Activated CD4-positive, alpha-beta T cell treated with anti-CD3 and anti-CD28 coated beads, Interleukin-2, amount 10 ng/mL, durations not matched to agents 24 days and 14 days (primary cell): ENCODE data around the gene SH2D3A. TPM values are rescaled to one million over a fixed set of nuclear protein-coding genes. Genes with fewer than 3 reads are reported as not detected.
A peak's percentile ranks its signal among the peaks of the same experiment; 100 is the strongest.

Source experiments
- DNase-seq: peaks from one replicate; pipeline ENCODE4 v3.0.0; 2022
- H3K27ac Mint-ChIP-seq: one replicate; pipeline ENCODE4 v1.8.0; 2022; ENCODE audit warnings: mild to moderate bottlenecking, mixed read lengths
- H3K27me3 Mint-ChIP-seq: one replicate; pipeline ENCODE4 v1.8.0; 2022; ENCODE audit warnings: mixed read lengths
- H3K36me3 Mint-ChIP-seq: one replicate; pipeline ENCODE4 v1.8.0; 2022; ENCODE audit warnings: low read depth, mild to moderate bottlenecking, mixed read lengths
- H3K4me1 Mint-ChIP-seq: one replicate; pipeline ENCODE4 v1.8.0; 2021; ENCODE audit warnings: mixed read lengths
- H3K4me3 Mint-ChIP-seq: one replicate; pipeline ENCODE4 v1.8.0; 2022; ENCODE audit warnings: mild to moderate bottlenecking, moderate library complexity, mixed read lengths
- H3K9me3 Mint-ChIP-seq: one replicate; pipeline ENCODE4 v1.8.0; 2021; ENCODE audit warnings: mixed read lengths
- intact Hi-C: fragments of 100-400 bp; cut with micrococcal nuclease; formaldehyde crosslinking; loops from one replicate; pipeline ENCODE4 v1.15.1; 2023
- total RNA-seq: library from RNA; stranded (reverse); gene quantifications from 2 replicates; pipeline ENCODE4 v1.2.3, GENCODE V29; 2022

The SH2D3A gene
- total RNA-seq, 1 donor from 2014 or later: 11.0 TPM

- no peak overlapping the region for H3K27ac Mint-ChIP-seq
- DNase-seq: no peak
- peaks cover 36% of the 10 kb centered on the region for H3K4me1 Mint-ChIP-seq
- intact Hi-C loops: no loop called here
- no peaks in the 10 kb centered on the region for H3K27me3 Mint-ChIP-seq
- H3K4me3 Mint-ChIP-seq: no peak overlapping the region
- H3K36me3 Mint-ChIP-seq: no peaks in the 10 kb centered on the region
- no peaks in the 10 kb centered on the region for H3K9me3 Mint-ChIP-seq
These were observed 45.5 kb downstream of the SH2D3A start for GRCh38 chr19:6721773-6722172.

GRCh38 chr19:6721138-6721474, 46.1 kb downstream of the SH2D3A start:
- intact Hi-C loops: no loop called here

GRCh38 chr19:6720369-6721137, 46.7 kb downstream of the SH2D3A start, which contains the start of gene C3:
C3 (minus strand) TSS chr19:6720650; CDS start chr19:6720589, 61 bp downstream.
- Mint-ChIP-seq H3K36me3 (no peaks in the 10 kb centered on the region), H3K4me3 (no peak within 1 kb of the TSS), H3K27ac (peak within 1 kb of the TSS; percentile 4), H3K9me3 (no peaks in the 10 kb centered on the region), H3K4me1 (peaks cover 36% of the 10 kb centered on the region), H3K27me3 (peaks cover 3% of the 10 kb centered on the region)
- intact Hi-C loops: no loop called here
- no peak for DNase-seq

More at GRCh38 chr19:6721138-6721474, 46.1 kb downstream of the SH2D3A start:
- Mint-ChIP-seq H3K36me3 (no peaks in the 10 kb centered on the region), H3K4me1 (peaks cover 36% of the 10 kb centered on the region), H3K4me3 (no peak overlapping the region), H3K27ac (no peak overlapping the region), H3K27me3 (peaks cover 3% of the 10 kb centered on the region), H3K9me3 (no peaks in the 10 kb centered on the region)
- no peak for DNase-seq

- Mint-ChIP-seq H3K9me3 (no peaks in the 10 kb centered on the region), H3K4me3 (no peak overlapping the region), H3K27me3 (peaks cover 3% of the 10 kb centered on the region), H3K36me3 (no peaks in the 10 kb centered on the region), H3K27ac (peak overlapping the region; percentile 4), H3K4me1 (peaks cover 36% of the 10 kb centered on the region)
- intact Hi-C loops: loop anchor here (5.0 kb wide), 1 partner anchor 78 kb away; no protein-coding TSS in a partner anchor
- DNase-seq: no peak
These were observed 47.3 kb downstream of the SH2D3A start for GRCh38 chr19:6719992-6720368.

GRCh38 chr19:6719540-6719861, 47.7 kb downstream of the SH2D3A start:
- intact Hi-C loops: loop anchor here (5.0 kb wide), 1 partner anchor 77 kb away; no protein-coding TSS in a partner anchor
- no peaks in the 10 kb centered on the region for H3K9me3 Mint-ChIP-seq
- no peak overlapping the region for H3K4me3 Mint-ChIP-seq
- DNase-seq: no peak
- H3K27ac Mint-ChIP-seq: no peak overlapping the region
- no peaks in the 10 kb centered on the region for H3K36me3 Mint-ChIP-seq
- peaks cover 3% of the 10 kb centered on the region for H3K27me3 Mint-ChIP-seq
- peaks cover 36% of the 10 kb centered on the region for H3K4me1 Mint-ChIP-seq

- Mint-ChIP-seq H3K36me3 (no peaks in the 10 kb centered on the region), H3K9me3 (no peaks in the 10 kb centered on the region), H3K4me3 (no peak overlapping the region), H3K27ac (no peak overlapping the region), H3K4me1 (peaks cover 33% of the 10 kb centered on the region), H3K27me3 (peaks cover 3% of the 10 kb centered on the region)
- peak; percentile 78 for DNase-seq
- intact Hi-C loops: loop anchor here (5.0 kb wide), 1 partner anchor 77 kb away; no protein-coding TSS in a partner anchor
These were observed 48.3 kb downstream of the SH2D3A start for GRCh38 chr19:6718741-6719539.

GRCh38 chr19:6718111-6718740, 49.0 kb downstream of the SH2D3A start:
- intact Hi-C loops: loop anchor here (5.0 kb wide), 1 partner anchor 76 kb away; no protein-coding TSS in a partner anchor
- H3K4me3 Mint-ChIP-seq: no peak overlapping the region
- DNase-seq: no peak
- H3K4me1 Mint-ChIP-seq: peaks cover 31% of the 10 kb centered on the region
- no peaks in the 10 kb centered on the region for H3K36me3 Mint-ChIP-seq
- peaks cover 3% of the 10 kb centered on the region for H3K27me3 Mint-ChIP-seq
- H3K9me3 Mint-ChIP-seq: no peaks in the 10 kb centered on the region
- H3K27ac Mint-ChIP-seq: no peak overlapping the region

- Mint-ChIP-seq H3K4me3 (no peak overlapping the region), H3K36me3 (no peaks in the 10 kb centered on the region), H3K9me3 (no peaks in the 10 kb centered on the region), H3K4me1 (peaks cover 27% of the 10 kb centered on the region), H3K27me3 (peaks cover 5% of the 10 kb centered on the region), H3K27ac (peak overlapping the region; percentile 2)
- no peak for DNase-seq
- intact Hi-C loops: loop anchor here (5.0 kb wide), 1 partner anchor 75 kb away; no protein-coding TSS in a partner anchor
These were observed 49.7 kb downstream of the SH2D3A start for GRCh38 chr19:6717441-6717971.

- Mint-ChIP-seq H3K27ac (no peak overlapping the region), H3K36me3 (no peaks in the 10 kb centered on the region), H3K27me3 (peaks cover 8% of the 10 kb centered on the region), H3K4me1 (peaks cover 25% of the 10 kb centered on the region), H3K4me3 (no peak overlapping the region), H3K9me3 (no peaks in the 10 kb centered on the region)
- no peak for DNase-seq
- intact Hi-C loops: loop anchor here (5.0 kb wide), 1 partner anchor 75 kb away; no protein-coding TSS in a partner anchor
These were observed 50.2 kb downstream of the SH2D3A start for GRCh38 chr19:6717036-6717435.

GRCh38 chr19:6716610-6716970, 50.6 kb downstream of the SH2D3A start:
- intact Hi-C loops: loop anchor here (5.0 kb wide), 1 partner anchor 74 kb away; no protein-coding TSS in a partner anchor
- no peak for DNase-seq
- Mint-ChIP-seq H3K27me3 (peaks cover 10% of the 10 kb centered on the region), H3K9me3 (no peaks in the 10 kb centered on the region), H3K4me3 (no peak overlapping the region), H3K4me1 (peaks cover 23% of the 10 kb centered on the region), H3K36me3 (no peaks in the 10 kb centered on the region), H3K27ac (no peak overlapping the region)

- intact Hi-C loops: loop anchor here (5.0 kb wide), 1 partner anchor 73 kb away; no protein-coding TSS in a partner anchor
- Mint-ChIP-seq H3K9me3 (no peaks in the 10 kb centered on the region), H3K4me1 (peaks cover 23% of the 10 kb centered on the region), H3K27ac (no peak overlapping the region), H3K27me3 (peaks cover 26% of the 10 kb centered on the region), H3K4me3 (no peak overlapping the region), H3K36me3 (no peaks in the 10 kb centered on the region)
- DNase-seq: no peak
These were observed 52.3 kb downstream of the SH2D3A start for GRCh38 chr19:6714749-6715555.

GRCh38 chr19:6713773-6714692, 53.2 kb downstream of the SH2D3A start:
- Mint-ChIP-seq H3K4me3 (no peak overlapping the region), H3K36me3 (no peaks in the 10 kb centered on the region), H3K4me1 (peaks cover 19% of the 10 kb centered on the region), H3K27ac (no peak overlapping the region), H3K9me3 (no peaks in the 10 kb centered on the region), H3K27me3 (peaks cover 35% of the 10 kb centered on the region)
- DNase-seq: no peak
- intact Hi-C loops: no loop called here
